Loucy (cell line): Measurements from ENCODE around the gene SH2D3C.

ENCODE experiments used
- H2AFZ ChIP-seq: fragments of 200-600 bp; sonication (generic); 2 replicates; pipeline ENCODE4 v1.6.0; 2016; ENCODE audit warnings: antibody characterized with exemption, mild to moderate bottlenecking, low read length, moderate library complexity
- H3F3A ChIP-seq: fragments of 200-600 bp; 2 replicates; pipeline ENCODE4 v1.6.0; 2016; ENCODE audit warnings: antibody characterized with exemption, low read depth, mild to moderate bottlenecking
- H3K27me3 ChIP-seq: fragments of 200-600 bp; sonication (generic); 2 replicates; pipeline ENCODE4 v1.6.1; 2014; ENCODE audit warnings: low read length, mild to moderate bottlenecking; ENCODE audit not compliant: insufficient read depth, poor library complexity, severe bottlenecking
- H3K36me3 ChIP-seq: fragments of 200-600 bp; sonication (generic); 2 replicates; pipeline ENCODE4 v1.6.1; 2016; ENCODE audit warnings: low read length; ENCODE audit not compliant: insufficient read depth
- H3K4me1 ChIP-seq: fragments of 200-600 bp; sonication (generic); 2 replicates; pipeline ENCODE4 v1.5.1; 2014; ENCODE audit warnings: low read length, mild to moderate bottlenecking; ENCODE audit not compliant: insufficient read depth, poor library complexity, severe bottlenecking
- H3K4me2 ChIP-seq: fragments of 200-600 bp; sonication (generic); 2 replicates; pipeline ENCODE4 v1.6.0; 2014; ENCODE audit warnings: antibody characterized with exemption, low read length, low read depth, mild to moderate bottlenecking; ENCODE audit not compliant: poor library complexity, severe bottlenecking
- H3K4me3 ChIP-seq: fragments of 200-600 bp; sonication (generic); 2 replicates; pipeline ENCODE4 v1.5.1; 2014; ENCODE audit warnings: low read length, mild to moderate bottlenecking, mixed read lengths; ENCODE audit not compliant: poor library complexity, severe bottlenecking
- H3K79me2 ChIP-seq: fragments of 200-600 bp; sonication (generic); 2 replicates; pipeline ENCODE4 v1.6.1; 2014; ENCODE audit warnings: low read length; ENCODE audit not compliant: insufficient read depth
- H3K9ac ChIP-seq: fragments of 200-600 bp; sonication (generic); 2 replicates; pipeline ENCODE4 v1.6.0; 2014; ENCODE audit warnings: mild to moderate bottlenecking, low read depth, low read length, moderate library complexity; ENCODE audit not compliant: poor library complexity, severe bottlenecking
- H3K9me2 ChIP-seq: fragments of 200-600 bp; sonication (generic); replicated peaks from 2 replicates; pipeline ENCODE4 v1.6.1; 2016; ENCODE audit warnings: low read depth, low read length, mixed read lengths
- H3K9me3 ChIP-seq: fragments of 200-600 bp; sonication (generic); 2 replicates; pipeline ENCODE4 v1.6.1; 2014; ENCODE audit warnings: mild to moderate bottlenecking, antibody characterized with exemption, low read length, low read depth; ENCODE audit not compliant: insufficient read depth
- H4K20me1 ChIP-seq: fragments of 200-600 bp; sonication (generic); 2 replicates; pipeline ENCODE4 v1.6.0; 2014; ENCODE audit warnings: antibody characterized with exemption, low read length, mild to moderate bottlenecking; ENCODE audit not compliant: insufficient read depth, poor library complexity, severe bottlenecking
- EZH2phosphoT487 ChIP-seq: fragments of 200-600 bp; IDR thresholded peaks from 2 replicates; pipeline ENCODE4 v1.6.1; 2018; ENCODE audit warnings: antibody characterized with exemption, mild to moderate bottlenecking, moderate library complexity, borderline replicate concordance
- TF ChIP-seq, protein P1 (sequence below): fragments of 200-600 bp; sonication (generic); conservative IDR thresholded peaks from 2 replicates; pipeline ENCODE4 v1.5.1; 2014; ENCODE audit warnings: mild to moderate bottlenecking, antibody characterized with exemption, low read length

The SH2D3C gene

DNA sequence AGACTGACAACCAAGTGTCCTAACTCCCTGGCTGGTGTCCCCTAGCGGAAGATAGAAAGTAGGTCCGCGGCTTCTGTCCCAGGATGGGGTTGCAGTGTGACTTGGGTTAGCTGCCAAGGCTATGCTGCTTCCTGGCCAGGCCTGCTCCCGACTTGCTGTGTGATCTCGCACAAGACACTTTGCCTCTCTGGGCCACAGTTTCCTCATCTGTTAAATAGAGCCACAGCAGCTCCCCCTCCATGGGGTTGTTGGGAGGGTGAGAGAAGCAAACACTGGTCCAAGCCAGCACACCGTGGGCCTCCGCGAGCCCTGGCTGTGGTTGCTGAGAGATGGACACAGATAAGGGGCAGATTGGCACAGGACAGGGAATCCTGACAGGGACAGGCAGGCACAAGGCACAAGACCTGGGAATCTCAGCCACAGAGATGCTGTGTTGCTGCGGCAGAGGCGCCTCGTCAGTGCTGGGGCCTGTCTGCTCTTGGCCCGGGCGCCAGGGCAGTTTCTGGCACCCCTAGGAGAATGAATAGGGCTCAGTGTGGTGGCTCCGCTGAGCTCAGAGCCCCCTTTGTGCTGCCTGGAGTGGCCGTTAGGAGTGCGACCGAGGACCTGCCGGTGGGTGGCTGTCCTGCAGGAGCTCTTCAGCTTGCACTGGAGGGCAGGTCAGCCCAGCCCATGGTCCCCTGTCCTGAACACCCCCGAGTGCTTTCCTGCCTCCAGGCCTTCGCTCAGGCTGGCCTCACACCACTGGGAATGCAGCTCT, 1.8 kb upstream of the SH2D3C start:
- H3K4me2 ChIP-seq: peak overlapping the region; percentile 71
- no peaks in the 10 kb centered on the region for H3K27me3 ChIP-seq

DNA sequence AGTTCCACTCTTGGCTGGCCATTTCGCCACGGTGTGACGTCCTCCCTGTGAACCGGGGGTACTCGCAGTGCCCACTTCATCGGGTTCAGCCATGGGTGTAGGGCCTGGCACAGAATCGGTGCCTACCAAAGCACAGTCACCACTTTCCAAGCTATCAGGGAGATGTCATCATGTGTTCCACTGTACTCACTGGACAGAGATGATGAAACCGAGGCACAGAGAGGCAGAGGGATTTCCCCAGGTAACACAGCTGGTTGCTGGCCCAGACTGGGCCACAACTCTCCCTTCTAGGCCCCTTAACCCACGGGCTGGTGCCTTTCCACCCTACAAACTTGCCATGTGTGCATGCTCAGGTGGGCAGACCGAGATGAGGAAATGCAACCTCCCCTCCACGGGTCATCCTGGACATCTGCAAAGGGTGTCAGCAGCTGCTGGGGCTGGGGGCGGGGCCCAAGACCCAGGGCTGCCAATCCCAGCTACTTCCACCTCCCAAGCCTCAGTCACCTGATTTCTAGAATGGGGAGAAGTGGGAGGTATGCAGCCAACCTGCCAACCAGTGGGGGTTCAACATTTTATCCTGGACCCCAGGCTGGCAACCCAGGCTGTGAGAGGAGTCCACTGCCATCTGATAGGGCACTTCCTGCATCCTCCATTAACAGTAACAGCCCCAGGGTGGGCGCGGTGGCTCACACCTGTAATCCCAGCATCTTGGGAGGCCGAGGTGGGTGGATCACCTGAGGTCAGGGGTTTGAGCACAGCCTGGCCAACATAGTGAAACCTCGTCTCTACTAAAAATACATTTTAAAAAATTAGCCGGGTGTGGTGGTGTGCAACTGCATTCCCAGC, 893 bp upstream of the SH2D3C start:
- peaks cover 18% of the 10 kb centered on the region for H3F3A ChIP-seq
- peaks cover 1% of the 10 kb centered on the region; the same call in 1 of the 2 replicates for H3K36me3 ChIP-seq
- no peaks in the 10 kb centered on the region for H3K9me2 ChIP-seq
- H3K4me2 ChIP-seq: peak overlapping the region; percentile 71
- peaks cover 7% of the 10 kb centered on the region for H4K20me1 ChIP-seq
- H3K4me3 ChIP-seq: peak overlapping the region; percentile 85
- H3K9me3 ChIP-seq: no peaks in the 10 kb centered on the region
- TF ChIP-seq, protein P1, sequence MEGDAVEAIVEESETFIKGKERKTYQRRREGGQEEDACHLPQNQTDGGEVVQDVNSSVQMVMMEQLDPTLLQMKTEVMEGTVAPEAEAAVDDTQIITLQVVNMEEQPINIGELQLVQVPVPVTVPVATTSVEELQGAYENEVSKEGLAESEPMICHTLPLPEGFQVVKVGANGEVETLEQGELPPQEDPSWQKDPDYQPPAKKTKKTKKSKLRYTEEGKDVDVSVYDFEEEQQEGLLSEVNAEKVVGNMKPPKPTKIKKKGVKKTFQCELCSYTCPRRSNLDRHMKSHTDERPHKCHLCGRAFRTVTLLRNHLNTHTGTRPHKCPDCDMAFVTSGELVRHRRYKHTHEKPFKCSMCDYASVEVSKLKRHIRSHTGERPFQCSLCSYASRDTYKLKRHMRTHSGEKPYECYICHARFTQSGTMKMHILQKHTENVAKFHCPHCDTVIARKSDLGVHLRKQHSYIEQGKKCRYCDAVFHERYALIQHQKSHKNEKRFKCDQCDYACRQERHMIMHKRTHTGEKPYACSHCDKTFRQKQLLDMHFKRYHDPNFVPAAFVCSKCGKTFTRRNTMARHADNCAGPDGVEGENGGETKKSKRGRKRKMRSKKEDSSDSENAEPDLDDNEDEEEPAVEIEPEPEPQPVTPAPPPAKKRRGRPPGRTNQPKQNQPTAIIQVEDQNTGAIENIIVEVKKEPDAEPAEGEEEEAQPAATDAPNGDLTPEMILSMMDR: no peak
- TF ChIP-seq EZH2phosphoT487: no peak
- H2AFZ ChIP-seq: no peak overlapping the region
- no peaks in the 10 kb centered on the region for H3K27me3 ChIP-seq
- peaks cover 56% of the 10 kb centered on the region for H3K4me1 ChIP-seq
- peaks cover 80% of the 10 kb centered on the region for H3K79me2 ChIP-seq
- peak overlapping the region; percentile 92 for H3K9ac ChIP-seq

More for the DNA sequence above, 1.8 kb upstream of the SH2D3C start:
- H2AFZ ChIP-seq: no peak overlapping the region
- peaks cover 3% of the 10 kb centered on the region for H4K20me1 ChIP-seq
- H3K4me1 ChIP-seq: peaks cover 54% of the 10 kb centered on the region
- H3K9me2 ChIP-seq: no peaks in the 10 kb centered on the region
- peaks cover 76% of the 10 kb centered on the region for H3K79me2 ChIP-seq
- H3K9me3 ChIP-seq: no peaks in the 10 kb centered on the region
- H3F3A ChIP-seq: peaks cover 18% of the 10 kb centered on the region
- peak overlapping the region; percentile 85 for H3K4me3 ChIP-seq
- no peaks in the 10 kb centered on the region for H3K36me3 ChIP-seq
- peak overlapping the region; percentile 92 for H3K9ac ChIP-seq
- no peak for TF ChIP-seq EZH2phosphoT487
- TF ChIP-seq, protein P1: no peak

DNA sequence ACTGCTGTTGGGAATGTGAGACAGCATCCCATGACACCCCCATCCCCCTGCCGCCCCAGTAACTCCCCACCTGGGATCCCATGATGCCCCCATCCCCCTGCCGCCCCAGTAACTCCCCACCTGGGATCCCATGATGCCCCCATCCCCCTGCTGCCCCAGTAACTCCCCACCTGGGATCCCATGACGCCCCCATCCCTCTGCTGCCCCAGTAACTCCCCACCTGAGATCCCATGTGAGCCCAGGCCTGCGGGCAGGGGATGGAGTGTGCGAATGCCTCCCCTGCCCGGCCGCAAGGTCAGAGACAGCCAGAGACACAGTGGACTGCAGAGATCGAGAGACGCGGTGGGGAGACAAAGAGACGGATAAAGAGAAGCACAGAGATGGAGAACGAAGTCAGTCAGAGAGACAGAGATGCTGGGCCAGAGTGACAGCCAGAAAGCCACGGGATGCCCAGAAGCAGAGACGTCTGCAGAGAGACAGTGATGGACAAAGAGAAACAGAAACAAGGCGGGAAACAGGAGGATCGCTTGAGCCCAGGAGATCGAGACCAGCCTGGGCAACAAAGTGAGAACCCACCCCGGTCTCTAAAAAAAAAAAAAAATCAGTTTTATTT, 992 bp downstream of the SH2D3C start:
- Histone ChIP-seq H3K9me3 (no peaks in the 10 kb centered on the region), H4K20me1 (peaks cover 21% of the 10 kb centered on the region), H3K4me2 (peak overlapping the region; percentile 71), H3K9ac (peak overlapping the region; percentile 92), H3F3A (peaks cover 7% of the 10 kb centered on the region), H3K4me3 (peak overlapping the region; percentile 85), H3K36me3 (peaks cover 19% of the 10 kb centered on the region; the same call in 1 of the 2 replicates), H3K9me2 (no peaks in the 10 kb centered on the region), H3K27me3 (no peaks in the 10 kb centered on the region), H2AFZ (no peak overlapping the region), H3K79me2 (peaks cover 94% of the 10 kb centered on the region), H3K4me1 (peaks cover 54% of the 10 kb centered on the region)
- TF ChIP-seq, protein P1: no peak
- TF ChIP-seq EZH2phosphoT487: no peak
